Caco-2 (cell line): ENCODE results near the gene FAM170B. TPM values are rescaled to one million over a fixed set of nuclear protein-coding genes. Genes with fewer than 3 reads are reported as not detected.

Source experiments
- BruUV-seq: library from RNA; stranded (reverse); fragments of 400-500 nt; replicated peaks from 2 replicates; lab custom pipeline; 2021; lab: Mats Ljungman, UMichigan
- CTCF ChIA-PET: fragments of 300-600 bp; sonication (Branson Sonifier 250); formaldehyde crosslinking; loops from one replicate; lab custom pipeline; 2022; ENCODE audit warnings: antibody characterized with exemption; lab: Charles Lee
- POLR2A ChIA-PET: fragments of 300-600 bp; sonication (Branson Sonifier 250); formaldehyde crosslinking; loops from one replicate; lab custom pipeline; 2022; ENCODE audit warnings: antibody characterized with exemption; lab: Charles Lee
- DNase-seq, 2 experiments: peaks; one replicate each; pipeline versions ENCODE4 v3.0.0 to v3.0.0-alpha.2; 2020 to 2022
- H3K27me3 ChIP-seq: replicated peaks from 2 replicates; pipeline ENCODE4 v1.6.0; 2011; ENCODE audit warnings: low read length; ENCODE audit not compliant: control insufficient read depth, insufficient read depth
- H3K36me3 ChIP-seq: 2 replicates; pipeline ENCODE4 v1.5.1; 2011; ENCODE audit warnings: low read length; ENCODE audit not compliant: control insufficient read depth, insufficient read depth
- H3K4me1 ChIP-seq: fragments of 250-450 bp; sonication (Bioruptor Pico); 2 replicates; pipeline ENCODE4 v1.5.1; 2020; ENCODE audit warnings: mild to moderate bottlenecking
- H3K4me3 ChIP-seq: 2 replicates; pipeline ENCODE4 v1.5.1; 2011; ENCODE audit warnings: low read depth, mild to moderate bottlenecking, control low read depth, low read length
- H3K9me3 ChIP-seq: fragments of 250-450 bp; sonication (Bioruptor Pico); 2 replicates; pipeline ENCODE4 v1.5.1; 2020; ENCODE audit warnings: mild to moderate bottlenecking, moderate library complexity
- H3K27ac Mint-ChIP-seq: one replicate; pipeline ENCODE4 v1.8.0; 2022; ENCODE audit warnings: mixed read lengths; ENCODE audit not compliant: unreplicated experiment
- H3K27me3 Mint-ChIP-seq: one replicate; pipeline ENCODE4 v1.8.0; 2022; ENCODE audit warnings: mixed read lengths; ENCODE audit not compliant: insufficient read depth, unreplicated experiment
- H3K36me3 Mint-ChIP-seq: one replicate; pipeline ENCODE4 v1.8.0; 2022; ENCODE audit warnings: mild to moderate bottlenecking, mixed read lengths; ENCODE audit not compliant: insufficient read depth, unreplicated experiment
- H3K4me1 Mint-ChIP-seq: one replicate; pipeline ENCODE4 v1.8.0; 2022; ENCODE audit warnings: low read depth, mixed read lengths; ENCODE audit not compliant: unreplicated experiment
- H3K4me3 Mint-ChIP-seq: one replicate; pipeline ENCODE4 v1.8.0; 2022; ENCODE audit warnings: mild to moderate bottlenecking, moderate library complexity, mixed read lengths; ENCODE audit not compliant: unreplicated experiment
- H3K9me3 Mint-ChIP-seq: one replicate; pipeline ENCODE4 v1.8.0; 2022; ENCODE audit warnings: mixed read lengths; ENCODE audit not compliant: unreplicated experiment
- intact Hi-C: fragments of 100-400 bp; cut with micrococcal nuclease; formaldehyde crosslinking; loops from one replicate; pipeline ENCODE4 v1.10.0; 2022; ENCODE audit not compliant: unreplicated experiment
- total RNA-seq: library from RNA; stranded (reverse); gene quantifications from 2 replicates; pipeline ENCODE4 v1.2.3, GENCODE V29; 2022
- TF ChIP-seq, protein P1 (sequence below), 2 experiments: fragments of 200-600 bp in 1 of 2; IDR thresholded peaks; 1 replicate in 1 of 2; 2 replicates in 1 of 2; pipeline versions ENCODE4 v1.5.1 to v1.8.0; 2011 to 2022; ENCODE audit warnings: antibody characterized with exemption in 1 of 2, control low read depth in 1 of 2, inconsistent platforms in 1 of 2, low read depth in 1 of 2, low read length in 1 of 2, mild to moderate bottlenecking in 1 of 2, moderate library complexity in 1 of 2; ENCODE audit not compliant: insufficient read depth in 1 of 2, severe bottlenecking in 1 of 2, unreplicated experiment in 1 of 2

The FAM170B gene
- total RNA-seq, 1 experiment from 2014 or later, result not detected

DNA sequence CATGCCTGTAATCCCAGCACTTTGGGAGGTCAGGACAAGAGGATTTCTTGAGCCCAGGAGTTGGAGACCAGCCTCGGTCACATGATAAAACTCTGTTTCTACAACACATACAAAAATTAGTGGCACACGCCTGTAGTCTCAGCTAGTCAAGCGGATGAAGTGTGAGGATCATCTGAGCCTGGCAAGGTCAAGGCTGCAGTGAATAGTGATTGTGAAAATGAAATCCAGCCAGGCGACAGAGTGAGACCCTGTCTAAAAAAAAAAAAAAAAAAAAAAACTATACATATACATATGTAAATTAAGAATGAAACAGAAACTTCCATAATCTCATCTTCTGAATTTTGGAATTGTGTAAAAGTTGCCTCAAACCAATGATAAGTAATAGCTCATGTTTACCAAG is 18.2 kb upstream of the FAM170B start:
- Mint-ChIP-seq H3K27ac (no peak overlapping the region), H3K4me3 (no peak overlapping the region), H3K27me3 (peaks cover 36% of the 10 kb centered on the region), H3K4me1 (no peaks in the 10 kb centered on the region), H3K9me3 (no peaks in the 10 kb centered on the region), H3K36me3 (no peaks in the 10 kb centered on the region)
- no peaks in the 10 kb centered on the region; the same call in none of the 2 replicates for H3K27me3 ChIP-seq
- no peaks in the 10 kb centered on the region for H3K36me3 ChIP-seq
- no peak overlapping the region for H3K4me3 ChIP-seq
- H3K9me3 ChIP-seq, result 0 out of 2 replicates have a peak, but pooled peaks cover 8% of the 10 kb centered on the region
- DNase-seq, result no peak
- BruUV-seq, result no TSS peak
- CTCF ChIA-PET, result interaction anchor here (1.2 kb wide), 1 partner anchor 9 kb away, joined by 3 read pairs; no protein-coding TSS in a partner anchor
- TF ChIP-seq, protein P1, sequence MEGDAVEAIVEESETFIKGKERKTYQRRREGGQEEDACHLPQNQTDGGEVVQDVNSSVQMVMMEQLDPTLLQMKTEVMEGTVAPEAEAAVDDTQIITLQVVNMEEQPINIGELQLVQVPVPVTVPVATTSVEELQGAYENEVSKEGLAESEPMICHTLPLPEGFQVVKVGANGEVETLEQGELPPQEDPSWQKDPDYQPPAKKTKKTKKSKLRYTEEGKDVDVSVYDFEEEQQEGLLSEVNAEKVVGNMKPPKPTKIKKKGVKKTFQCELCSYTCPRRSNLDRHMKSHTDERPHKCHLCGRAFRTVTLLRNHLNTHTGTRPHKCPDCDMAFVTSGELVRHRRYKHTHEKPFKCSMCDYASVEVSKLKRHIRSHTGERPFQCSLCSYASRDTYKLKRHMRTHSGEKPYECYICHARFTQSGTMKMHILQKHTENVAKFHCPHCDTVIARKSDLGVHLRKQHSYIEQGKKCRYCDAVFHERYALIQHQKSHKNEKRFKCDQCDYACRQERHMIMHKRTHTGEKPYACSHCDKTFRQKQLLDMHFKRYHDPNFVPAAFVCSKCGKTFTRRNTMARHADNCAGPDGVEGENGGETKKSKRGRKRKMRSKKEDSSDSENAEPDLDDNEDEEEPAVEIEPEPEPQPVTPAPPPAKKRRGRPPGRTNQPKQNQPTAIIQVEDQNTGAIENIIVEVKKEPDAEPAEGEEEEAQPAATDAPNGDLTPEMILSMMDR (IDR thresholded peaks at IDR 0.05; ENCODE audit: insufficient read depth in 1 of 2, low read depth in 1 of 2, low read length in 1 of 2, severe bottlenecking in 1 of 2, unreplicated experiment in 1 of 2), result no peak
- POLR2A ChIA-PET, result no interaction called here
- intact Hi-C loops, result no loop called here
- no peaks in the 10 kb centered on the region for H3K4me1 ChIP-seq

DNA sequence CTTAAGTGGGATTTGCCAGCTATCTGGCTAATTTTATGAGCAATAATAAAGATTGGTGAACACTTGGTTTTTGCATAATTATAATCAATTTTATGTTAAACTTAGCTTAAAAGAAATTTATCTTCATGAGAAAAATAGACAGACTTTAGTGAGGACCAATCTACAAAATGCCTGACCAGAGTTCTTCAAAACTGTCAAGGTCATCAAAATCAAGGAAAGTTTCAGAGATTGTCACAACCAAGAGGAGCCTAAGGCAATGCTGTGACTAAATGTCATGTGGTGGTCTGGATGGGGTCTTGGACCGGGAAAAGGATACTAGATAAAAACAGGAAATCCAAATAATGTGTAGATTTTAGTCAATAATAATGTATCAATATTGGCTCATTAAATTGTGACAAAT is 17.7 kb upstream of the FAM170B start:
- H3K36me3 ChIP-seq, result no peaks in the 10 kb centered on the region
- H3K4me3 ChIP-seq, result no peak overlapping the region
- H3K9me3 ChIP-seq, result 0 out of 2 replicates have a peak, but pooled peaks cover 8% of the 10 kb centered on the region
- Mint-ChIP-seq H3K27ac (no peak overlapping the region), H3K36me3 (no peaks in the 10 kb centered on the region), H3K9me3 (no peaks in the 10 kb centered on the region), H3K27me3 (peaks cover 33% of the 10 kb centered on the region), H3K4me3 (no peak overlapping the region), H3K4me1 (no peaks in the 10 kb centered on the region)
- intact Hi-C loops, result no loop called here
- no TSS peak for BruUV-seq
- no peaks in the 10 kb centered on the region for H3K4me1 ChIP-seq
- TF ChIP-seq, protein P1 (IDR thresholded peaks at IDR 0.05; ENCODE audit: insufficient read depth in 1 of 2, low read depth in 1 of 2, low read length in 1 of 2, severe bottlenecking in 1 of 2, unreplicated experiment in 1 of 2), result no peak
- H3K27me3 ChIP-seq, result no peaks in the 10 kb centered on the region; the same call in none of the 2 replicates
- POLR2A ChIA-PET, result no interaction called here
- CTCF ChIA-PET, result no interaction called here
- DNase-seq, result no peak

DNA sequence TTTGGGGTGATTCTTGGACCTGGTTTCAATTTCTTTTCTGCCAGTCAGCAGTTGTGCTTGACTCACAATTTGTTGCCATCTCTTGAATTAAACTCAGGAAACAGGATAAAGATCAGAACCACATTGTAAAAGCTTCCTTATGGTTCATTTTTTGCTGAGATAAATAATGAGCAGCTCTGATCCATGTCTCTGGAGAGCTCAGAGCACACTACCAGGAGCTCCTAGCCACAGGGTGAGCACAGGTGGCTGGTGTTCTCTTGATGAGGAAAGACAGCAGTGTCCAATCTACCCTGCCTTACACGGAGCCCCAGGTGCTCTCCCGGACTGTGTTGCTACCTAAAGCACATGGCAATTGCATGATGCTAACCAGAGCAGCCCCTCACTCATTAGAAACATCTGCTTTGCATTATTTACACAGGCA is 17.2 kb upstream of the FAM170B start:
- Mint-ChIP-seq H3K27me3 (peaks cover 36% of the 10 kb centered on the region), H3K9me3 (no peaks in the 10 kb centered on the region), H3K4me1 (no peaks in the 10 kb centered on the region), H3K36me3 (no peaks in the 10 kb centered on the region), H3K27ac (no peak overlapping the region), H3K4me3 (no peak overlapping the region)
- TF ChIP-seq, protein P1 (IDR thresholded peaks at IDR 0.05; ENCODE audit: insufficient read depth in 1 of 2, low read depth in 1 of 2, low read length in 1 of 2, severe bottlenecking in 1 of 2, unreplicated experiment in 1 of 2), result no peak
- Histone ChIP-seq H3K4me3 (no peak overlapping the region), H3K4me1 (no peaks in the 10 kb centered on the region), H3K9me3 (0 out of 2 replicates have a peak, but pooled peaks cover 8% of the 10 kb centered on the region), H3K27me3 (no peaks in the 10 kb centered on the region; the same call in none of the 2 replicates), H3K36me3 (no peaks in the 10 kb centered on the region)
- intact Hi-C loops, result no loop called here
- ChIA-PET CTCF (no interaction called here), POLR2A (no interaction called here)
- no peak for DNase-seq
- BruUV-seq, result no TSS peak
